Peyer's patch (tissue), 4 donors: Measurements from ENCODE around the gene RPS25. TPM values are rescaled to one million over a fixed set of nuclear protein-coding genes. Genes with fewer than 3 reads are reported as not detected.
A peak's percentile ranks its signal among the peaks of the same experiment; 100 is the strongest.

ENCODE experiments used
- DNase-seq, 3 donors: peaks; one replicate each; pipeline ENCODE4 v3.0.0-alpha.2; 2017 to 2019
- H3K27ac ChIP-seq, 4 donors: fragments of 200-600 bp; sonication (generic); one replicate each; pipeline ENCODE4 v1.5.1; 2016 to 2019
- H3K27me3 ChIP-seq, 2 donors: fragments of 200-600 bp; sonication (generic); one replicate each; pipeline ENCODE4 v1.5.1; 2019
- H3K36me3 ChIP-seq, 3 donors: fragments of 200-600 bp; sonication (generic); one replicate each; pipeline ENCODE4 v1.5.1; 2016 to 2019
- H3K4me1 ChIP-seq, 4 donors: fragments of 200-600 bp; sonication (generic); one replicate each; pipeline ENCODE4 v1.5.1; 2016 to 2019
- H3K4me3 ChIP-seq, 4 donors: fragments of 200-600 bp; sonication (generic); 1 replicate in 3 of 4; 2 replicates in 1 of 4; pipeline ENCODE4 v1.5.1; 2016 to 2019; ENCODE audit warnings: mild to moderate bottlenecking in 1 of 4
- H3K9me3 ChIP-seq, 4 donors: fragments of 200-600 bp; sonication (generic); one replicate each; pipeline ENCODE4 v1.5.1; 2016 to 2019; ENCODE audit warnings: mild to moderate bottlenecking in 1 of 4
- CTCF ChIP-seq, 6 experiments: fragments of 450-650 bp in 4 of 6; fragments of 200-600 bp in 2 of 6; sonication (generic) in 1 of 6; IDR thresholded peaks; one replicate each; pipeline ENCODE4 v1.5.1; 2017 to 2019; ENCODE audit warnings: antibody characterized with exemption in 6 of 6, mild to moderate bottlenecking in 3 of 6, moderate library complexity in 1 of 6
- POLR2A ChIP-seq, 2 donors: fragments of 450-650 bp; IDR thresholded peaks; one replicate each; pipeline ENCODE4 v1.5.1; 2017; ENCODE audit warnings: antibody characterized with exemption in 2 of 2, mild to moderate bottlenecking in 2 of 2, moderate library complexity in 2 of 2
- total RNA-seq, 4 donors: library from RNA; depleted of rRNA; stranded (reverse); fragments of >200 nt; gene quantifications; one replicate each; pipeline ENCODE4 v1.1.0, GENCODE V29; 2016

The RPS25 gene
- total RNA-seq, 4 donors from 2014 or later = 369 to 1,310 (median 750) TPM

GRCh38 chr11:119028346-119029068 is 10.4 kb upstream of the RPS25 start:
- Histone ChIP-seq H3K4me1 (peaks cover 0 to 50% (median 4%) of the 10 kb centered on the region in 4 donors), H3K4me3 (peak overlapping the region in 3 of 4 donors; percentile 16 to 81 (median 75)), H3K36me3 (peaks cover 0 to 34% (median 0%) of the 10 kb centered on the region in 3 donors), H3K9me3 (no peaks in the 10 kb centered on the region), H3K27me3 (no peaks in the 10 kb centered on the region), H3K27ac (peak overlapping the region; percentile 86 to 93 (median 88))
- peak in 2 of 3 donors; percentile 51 to 66 for DNase-seq
- TF ChIP-seq POLR2A (IDR thresholded peaks at IDR 0.05) = no peak
- no peak for TF ChIP-seq CTCF (IDR thresholded peaks at IDR 0.05)

- Histone ChIP-seq H3K4me3 (peak overlapping the region in 3 of 4 donors; percentile 16 to 81 (median 75)), H3K4me1 (peaks cover 0 to 57% (median 4%) of the 10 kb centered on the region in 4 donors), H3K27ac (peak overlapping the region in 3 of 4 donors; percentile 86 to 93 (median 88)), H3K27me3 (no peaks in the 10 kb centered on the region), H3K9me3 (no peaks in the 10 kb centered on the region), H3K36me3 (peaks cover 0 to 41% (median 0%) of the 10 kb centered on the region in 3 donors)
- no peak for DNase-seq
- TF ChIP-seq CTCF (IDR thresholded peaks at IDR 0.05) = no peak
- TF ChIP-seq POLR2A (IDR thresholded peaks at IDR 0.05) = no peak
These were observed 9.6 kb upstream of the RPS25 start for GRCh38 chr11:119027561-119028345.

- DNase-seq = peak in 2 of 3 donors; percentile 76 to 80
- no peaks in the 10 kb centered on the region for H3K27me3 ChIP-seq
- no peaks in the 10 kb centered on the region for H3K9me3 ChIP-seq
- peak overlapping the region in 3 of 4 donors; percentile 86 to 93 (median 88) for H3K27ac ChIP-seq
- peak overlapping the region in 2 of 4 donors; percentile 75 to 81 for H3K4me3 ChIP-seq
- peaks cover 0 to 46% (median 0%) of the 10 kb centered on the region in 3 donors for H3K36me3 ChIP-seq
- TF ChIP-seq POLR2A (IDR thresholded peaks at IDR 0.05) (peak; percentile 30 to 60), CTCF (IDR thresholded peaks at IDR 0.05) (no peak)
- peaks cover 0 to 63% (median 4%) of the 10 kb centered on the region in 4 donors for H3K4me1 ChIP-seq
These were observed 8.8 kb upstream of the RPS25 start for GRCh38 chr11:119026970-119027369.

- Histone ChIP-seq H3K4me3 (peak overlapping the region in 2 of 4 donors; percentile 75 to 81), H3K27ac (peak overlapping the region in 3 of 4 donors; percentile 3 to 93 (median 88)), H3K36me3 (peaks cover 0 to 50% (median 0%) of the 10 kb centered on the region in 3 donors), H3K27me3 (no peaks in the 10 kb centered on the region), H3K4me1 (peaks cover 0 to 69% (median 7%) of the 10 kb centered on the region in 4 donors), H3K9me3 (no peaks in the 10 kb centered on the region)
- no peak for DNase-seq
- TF ChIP-seq POLR2A (IDR thresholded peaks at IDR 0.05) = no peak
- TF ChIP-seq CTCF (IDR thresholded peaks at IDR 0.05) = no peak
These were observed 8.0 kb upstream of the RPS25 start for GRCh38 chr11:119025978-119026766.

- DNase-seq = no peak
- Histone ChIP-seq H3K27me3 (no peaks in the 10 kb centered on the region), H3K9me3 (no peaks in the 10 kb centered on the region), H3K4me1 (peaks cover 0 to 72% (median 8%) of the 10 kb centered on the region in 4 donors), H3K27ac (peak overlapping the region in 3 of 4 donors; percentile 3 to 93 (median 88)), H3K36me3 (peaks cover 0 to 50% (median 0%) of the 10 kb centered on the region in 3 donors), H3K4me3 (peak overlapping the region in 2 of 4 donors; percentile 75 to 81)
- TF ChIP-seq POLR2A (IDR thresholded peaks at IDR 0.05) (no peak), CTCF (IDR thresholded peaks at IDR 0.05) (no peak)
These were observed 7.4 kb upstream of the RPS25 start for GRCh38 chr11:119025541-119025940.
